Left hindlimb (tissue), 1 donor: Measurements from ENCODE around the gene RNF39.
"Not testable (repeated sequence)": the region's sequence is repeated elsewhere in the genome, so short reads cannot be mapped to it uniquely, and the experiment has no call there.

ENCODE experiments used
- DNase-seq: peaks from one replicate; pipeline ENCODE4 v3.0.0-alpha.2; 2018

RNF39 gene

DNA sequence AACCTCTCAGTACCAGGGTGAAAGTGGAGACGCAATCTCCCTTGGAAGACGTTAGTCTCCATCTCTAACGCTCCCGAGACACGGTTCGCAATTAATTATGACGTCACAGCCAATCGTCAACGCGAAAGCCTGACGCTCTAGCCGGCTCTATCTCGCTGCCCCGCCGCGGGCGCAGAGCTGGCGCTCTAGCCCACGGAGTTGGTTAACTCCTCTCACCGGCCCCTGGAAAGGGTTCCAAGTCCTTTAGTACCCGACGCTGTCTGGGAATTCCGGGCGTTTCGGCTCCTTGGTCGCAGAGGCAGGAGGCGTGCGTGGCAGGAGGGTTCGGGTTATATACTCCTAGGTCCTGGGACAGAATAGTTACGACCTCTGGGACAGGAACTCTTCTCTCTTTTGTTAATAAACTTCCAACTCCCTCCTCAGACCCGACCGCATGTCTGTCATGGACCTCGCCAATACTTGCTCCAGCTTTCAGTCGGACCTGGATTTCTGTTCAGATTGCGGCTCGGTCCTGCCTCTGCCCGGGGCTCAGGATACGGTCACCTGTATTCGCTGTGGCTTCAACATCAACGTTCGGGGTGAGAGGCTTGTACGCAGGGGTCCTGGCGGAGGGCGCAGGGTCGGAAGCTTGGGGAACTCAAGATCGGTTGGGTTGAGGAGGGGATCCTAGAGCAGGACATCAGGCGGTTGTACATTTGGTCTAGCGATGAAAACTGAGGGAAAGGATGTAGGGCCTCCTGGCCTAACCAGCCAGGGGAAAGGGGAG is 14.3 kb downstream of the RNF39 start, which contains the start of gene POLR1H:
Gene POLR1H, plus strand, starts transcription at position 174 of the 766 bp plus-strand sequence. Its CDS starts 260 bp downstream, at position 434.
- peak; percentile 95 for DNase-seq

DNA sequence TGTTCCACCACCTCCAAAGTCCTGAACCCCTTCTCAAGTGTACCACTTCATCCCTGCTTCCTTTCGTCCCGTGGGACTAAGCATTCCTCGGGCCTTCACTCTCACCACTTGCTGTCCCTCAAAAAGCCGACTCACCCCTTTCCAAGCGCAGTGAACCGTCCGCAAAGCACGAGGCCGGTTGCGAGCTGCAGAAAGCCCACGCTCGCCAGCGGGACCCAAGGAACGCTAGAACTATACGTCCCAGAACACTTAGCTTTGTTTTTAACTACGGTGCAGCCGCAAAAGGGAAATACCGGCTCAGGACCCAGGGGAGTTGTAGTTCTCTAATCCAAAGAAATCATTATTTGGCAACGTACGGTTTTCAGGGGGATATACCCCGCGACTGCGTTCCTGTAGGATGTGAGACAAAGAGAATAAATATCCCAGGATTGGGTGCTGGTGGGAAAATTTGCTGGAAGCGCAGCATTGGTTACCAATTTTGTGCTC is 14.9 kb downstream of the RNF39 start:
- DNase-seq: peak; percentile 35

DNA sequence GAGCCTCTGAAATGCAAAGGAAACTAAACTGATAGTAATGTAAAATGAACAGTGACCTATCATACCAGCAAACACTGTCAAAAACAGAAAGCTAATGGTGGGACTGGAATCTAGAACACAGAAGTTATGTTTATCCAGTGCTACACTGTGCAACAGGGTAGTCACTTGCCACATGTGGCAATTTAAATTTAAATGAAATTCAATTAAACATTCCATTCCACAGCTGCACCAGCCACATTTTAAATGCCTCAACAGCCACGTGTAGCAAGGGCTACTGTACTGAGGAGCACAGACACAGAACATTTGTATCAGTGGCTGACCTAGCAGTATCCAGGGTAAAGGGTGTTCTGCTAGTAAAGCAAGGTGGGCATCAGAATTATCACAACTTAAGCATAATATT is 20.1 kb downstream of the RNF39 start:
- DNase-seq: no peak

DNA sequence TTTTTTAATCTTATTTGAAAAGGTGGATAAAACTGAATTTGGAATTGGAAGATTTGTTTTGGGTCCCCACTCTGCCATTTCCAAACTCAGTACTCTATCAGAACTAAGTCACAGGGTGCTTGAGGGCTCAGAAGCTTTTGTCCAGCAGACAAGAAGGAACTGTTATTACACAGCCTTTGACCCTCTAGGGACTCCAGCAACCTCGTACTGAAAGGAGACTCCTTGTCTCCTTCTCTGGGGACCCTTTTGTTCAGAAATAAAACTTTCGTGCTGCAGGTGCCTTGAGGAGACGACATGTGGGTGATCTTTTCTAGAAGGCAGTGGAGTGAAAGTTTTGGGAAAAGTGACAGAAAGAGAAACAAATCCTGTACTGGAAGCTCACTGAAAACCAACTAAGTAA is 21.9 kb downstream of the RNF39 start:
- no peak for DNase-seq

DNA sequence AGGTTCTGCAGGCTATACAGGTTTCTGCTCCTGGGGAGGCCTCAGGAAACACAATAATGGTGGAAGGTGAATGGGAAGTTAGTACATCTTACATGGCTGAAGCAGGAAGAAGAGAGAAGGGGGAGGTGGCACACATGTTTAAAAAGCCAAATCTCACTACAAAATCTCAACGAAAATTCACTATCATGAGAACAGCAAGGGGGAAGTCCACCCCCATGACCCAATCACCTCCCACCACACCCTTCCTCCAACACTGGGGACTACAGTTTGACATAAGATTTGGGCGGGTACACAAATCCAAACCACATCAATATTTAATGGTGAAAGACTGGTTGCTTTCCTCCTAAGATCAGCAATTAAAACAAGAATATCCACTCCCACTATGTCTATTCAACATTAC is 28.3 kb downstream of the RNF39 start:
- DNase-seq: no peak

DNA sequence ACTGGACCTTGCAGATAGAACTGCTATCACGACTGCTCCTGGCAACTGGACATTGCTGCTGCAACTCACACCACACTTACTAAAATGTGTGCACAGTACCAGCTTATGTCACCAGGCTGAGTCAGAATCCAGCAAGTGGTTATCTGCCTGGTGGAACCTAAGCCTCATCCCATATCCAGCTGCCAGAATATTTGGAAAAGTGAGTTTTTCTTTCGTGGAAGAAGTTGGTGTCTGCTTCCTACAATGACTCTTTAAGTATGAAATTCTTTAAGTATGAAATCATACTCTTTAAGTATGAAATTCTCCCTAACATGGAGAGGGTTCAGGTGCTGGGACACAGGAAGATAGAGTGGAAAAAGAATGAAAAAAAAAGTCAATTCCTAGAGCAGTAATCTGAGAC is 30.9 kb downstream of the RNF39 start:
- DNase-seq: no peak

DNA sequence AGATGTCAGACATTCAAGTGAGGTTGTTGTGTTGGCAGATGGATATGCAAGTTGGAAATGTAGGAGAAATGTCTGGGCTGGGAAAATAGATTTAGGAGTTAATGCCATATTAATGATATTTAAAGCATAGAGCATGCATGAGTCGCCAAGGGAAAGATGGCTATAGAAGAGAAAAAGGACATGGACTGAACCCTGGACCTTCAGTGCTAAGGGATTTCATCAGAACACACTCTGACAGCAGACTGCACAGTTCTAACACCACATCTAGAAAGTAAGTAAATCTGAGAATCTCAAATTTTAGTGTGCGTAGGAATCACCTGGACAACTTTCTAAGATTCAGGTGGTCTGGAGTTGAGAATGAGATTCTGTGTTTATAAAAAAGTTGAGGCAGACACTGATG is 31.8 kb downstream of the RNF39 start:
- DNase-seq: no peak

- no peak for DNase-seq
Measured at GRCh38 chr6:30042914-30043313, 32.7 kb downstream of the RNF39 start.

DNA sequence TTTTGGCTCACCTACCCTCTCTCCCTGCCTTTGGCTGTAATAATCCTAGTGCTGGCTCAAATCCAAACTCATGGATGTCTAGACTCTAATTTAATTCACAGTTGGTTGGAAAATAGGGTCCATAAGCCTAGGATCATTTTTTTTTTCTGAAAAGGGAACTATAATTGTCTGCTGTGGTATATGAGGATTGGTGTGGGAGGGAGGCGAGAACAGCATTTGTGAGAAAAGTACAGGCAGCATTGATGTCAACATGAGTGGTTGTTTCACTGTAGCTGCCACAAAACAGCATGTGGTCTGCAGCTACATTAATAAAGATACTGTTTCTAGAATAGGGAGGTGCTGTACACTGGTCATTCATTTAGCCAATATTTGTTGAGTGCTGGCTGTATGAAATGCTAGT is 33.1 kb downstream of the RNF39 start:
- no peak for DNase-seq

- DNase-seq: no peak
Measured at GRCh38 chr6:30041821-30042220, 33.7 kb downstream of the RNF39 start.

DNA sequence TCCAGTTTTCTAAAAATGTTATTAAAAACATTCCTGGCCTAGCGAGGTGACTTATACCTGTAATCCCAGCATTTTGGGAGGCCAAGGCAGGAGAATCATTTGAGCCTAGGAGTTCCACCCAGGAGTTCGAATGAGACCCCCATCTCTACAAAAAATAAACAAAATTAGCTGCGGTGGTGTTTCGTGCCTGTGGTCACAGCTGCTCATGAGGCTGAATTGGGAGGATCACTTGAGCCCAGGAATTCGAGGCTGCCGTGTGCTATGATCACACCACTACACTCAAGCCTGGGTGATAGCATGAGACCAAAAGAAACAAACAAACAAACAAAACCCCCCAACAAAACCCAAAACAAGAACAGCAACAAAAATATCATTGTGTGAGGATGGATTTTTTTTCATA is 34.3 kb downstream of the RNF39 start:
- DNase-seq: no peak

DNA sequence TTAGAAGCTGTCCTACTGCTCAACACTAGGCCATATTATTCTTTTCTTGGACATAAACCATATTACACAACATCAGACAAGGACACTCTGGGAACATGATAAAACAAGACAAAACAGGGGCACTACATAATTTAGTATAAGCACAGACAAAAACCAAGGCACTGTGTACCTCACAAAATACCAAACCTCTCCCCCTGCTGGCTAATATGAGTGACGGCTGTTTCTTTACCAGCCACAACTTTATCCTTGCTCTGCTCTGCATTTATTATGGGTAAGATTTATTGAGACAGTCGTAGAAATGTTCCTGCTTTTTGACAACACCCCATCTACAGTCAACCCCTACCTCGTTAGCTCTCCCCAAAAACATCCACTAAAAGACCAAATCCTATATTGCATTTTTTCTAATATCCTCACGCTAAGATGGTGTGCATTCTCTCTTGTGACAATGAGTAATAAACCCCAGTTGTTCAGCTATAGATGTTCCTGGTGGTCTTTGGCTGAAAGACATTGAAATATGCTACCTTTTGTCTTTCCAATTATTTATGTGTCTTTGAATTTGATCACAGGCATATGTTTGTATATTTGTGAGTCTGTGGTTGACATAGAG is 38.3 kb downstream of the RNF39 start:
- no peak for DNase-seq

DNA sequence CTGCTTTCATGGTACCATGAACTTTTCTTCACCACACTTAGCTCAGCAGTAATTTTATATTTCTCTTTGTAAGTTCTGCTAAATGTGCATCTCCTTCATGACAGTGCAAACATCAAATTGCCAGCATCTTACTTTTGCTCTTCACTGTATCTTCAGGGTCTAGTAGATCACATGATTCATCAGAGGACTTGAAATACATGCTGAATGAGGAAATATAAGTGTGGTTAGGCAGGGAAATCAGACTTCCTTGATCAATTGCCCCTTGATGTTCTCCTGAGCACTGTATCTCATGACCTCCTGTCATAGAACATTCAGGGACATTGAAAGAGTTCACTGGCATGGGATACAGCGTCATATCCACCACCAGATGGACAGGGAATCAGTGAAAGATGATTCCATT is 39.8 kb downstream of the RNF39 start:
- DNase-seq: no peak

DNA sequence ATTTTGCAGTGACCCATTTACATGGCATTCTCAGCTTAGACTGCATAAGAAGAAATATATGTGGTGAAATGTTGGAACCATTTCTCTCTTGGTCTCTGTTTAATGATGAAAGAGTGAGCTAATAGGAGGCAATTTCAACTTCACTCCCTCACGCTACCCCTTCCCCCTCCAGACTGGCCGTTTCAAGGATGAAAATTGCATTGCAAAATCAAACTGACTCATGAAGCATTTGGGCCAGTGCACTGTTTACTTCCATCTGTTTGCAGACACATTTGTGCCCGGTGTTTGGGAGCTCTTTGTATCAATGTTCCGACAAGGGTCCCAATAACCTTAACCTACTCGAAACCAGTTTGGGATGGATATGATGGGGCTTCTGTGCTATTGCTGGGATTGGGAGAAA is 42.1 kb downstream of the RNF39 start:
- not testable (repeated sequence) for DNase-seq

DNA sequence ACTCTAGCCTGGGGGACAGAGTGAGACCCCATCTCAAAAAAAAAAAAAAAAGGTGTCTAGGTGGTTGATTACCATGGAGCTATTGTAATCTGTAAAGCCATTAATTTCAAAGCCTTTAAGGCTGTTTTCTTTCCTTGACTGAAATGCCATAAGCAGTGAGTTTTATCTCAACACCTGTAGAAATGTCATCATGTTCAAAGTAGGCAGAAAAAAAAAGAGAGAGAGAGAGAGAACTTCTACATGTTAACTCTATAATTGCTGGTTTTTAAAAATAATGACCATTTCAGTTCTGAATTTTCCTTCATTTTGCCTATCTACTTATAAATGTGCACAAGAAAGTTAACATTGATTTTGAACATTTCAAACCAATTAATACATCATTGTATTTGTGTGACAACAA is 44.2 kb downstream of the RNF39 start:
- DNase-seq: no peak

- DNase-seq: no peak
Measured at GRCh38 chr6:30029588-30029987, 46.0 kb downstream of the RNF39 start.

GRCh38 chr6:30025186-30025585 is 50.4 kb downstream of the RNF39 start:
- DNase-seq: no peak

DNA sequence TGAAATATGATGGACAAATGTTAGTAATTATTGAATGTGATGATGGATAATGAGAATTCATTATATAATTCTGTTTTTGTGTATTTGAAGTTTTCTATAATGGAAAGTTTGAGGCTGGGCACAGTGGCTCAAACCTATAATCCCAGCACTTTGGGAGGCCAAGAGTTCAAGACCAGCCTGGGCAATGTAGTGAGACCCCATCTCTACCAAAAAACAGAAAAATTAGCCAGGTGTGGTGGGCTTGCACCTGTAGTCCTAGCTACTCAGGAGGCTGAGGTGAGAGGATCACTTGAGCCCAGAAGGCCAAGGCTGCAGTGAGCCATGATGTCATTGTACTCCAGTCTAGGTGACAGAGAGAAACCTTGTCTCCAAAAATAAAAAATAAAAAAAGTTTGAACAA is 52.9 kb downstream of the RNF39 start:
- not testable (repeated sequence) for DNase-seq

- no peak for DNase-seq
Measured at GRCh38 chr6:30022189-30022588, 53.4 kb downstream of the RNF39 start.

DNA sequence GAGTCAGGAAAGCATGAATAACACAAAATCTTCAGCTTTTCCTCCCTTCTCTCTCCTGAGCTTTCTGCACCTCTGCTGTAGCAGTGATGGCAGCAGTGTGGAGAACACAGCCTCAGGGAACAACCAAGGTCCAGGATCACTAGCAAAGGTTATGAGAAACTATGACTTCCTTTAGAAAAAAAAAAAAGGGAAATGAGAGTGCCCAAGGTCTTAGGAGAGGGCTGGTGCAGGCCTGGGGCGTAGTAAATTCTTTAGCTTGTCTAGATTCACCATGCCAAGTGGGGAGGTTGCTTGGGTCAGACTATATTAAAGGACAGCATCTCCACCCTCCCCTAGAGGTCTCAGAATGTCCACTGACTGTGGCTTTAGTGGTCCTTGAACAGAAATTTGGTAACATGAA is 54.9 kb downstream of the RNF39 start:
- DNase-seq: no peak
